GM10266 (cell line): ENCODE measurements around the gene MPZ.

Experiments used
- DNase-seq: peaks from one replicate; pipeline ENCODE4 v3.0.0; 2012; ENCODE audit errors: extremely low spot score
- CTCF ChIP-seq: IDR thresholded peaks from 2 replicates; pipeline ENCODE4 v1.5.1; 2012; ENCODE audit warnings: mild to moderate bottlenecking, low read depth; ENCODE audit not compliant: control insufficient read depth, insufficient read depth; ENCODE audit errors: missing control alignments

MPZ gene

GRCh38 chr1:161274874-161275273 is 34.9 kb downstream of the MPZ start:
- no peak for TF ChIP-seq CTCF
- no peak for DNase-seq

GRCh38 chr1:161273402-161273801 is 36.4 kb downstream of the MPZ start:
- no peak for DNase-seq
- no peak for TF ChIP-seq CTCF

- DNase-seq, result no peak
- no peak for TF ChIP-seq CTCF
These were observed 42.4 kb downstream of the MPZ start for GRCh38 chr1:161267321-161267720.

- no peak for TF ChIP-seq CTCF
- DNase-seq, result no peak
These were observed 42.9 kb downstream of the MPZ start for GRCh38 chr1:161266836-161267235.

GRCh38 chr1:161266202-161266601 is 43.6 kb downstream of the MPZ start:
- no peak for DNase-seq
- no peak for TF ChIP-seq CTCF

- DNase-seq, result no peak
- TF ChIP-seq CTCF, result no peak
These were observed 44.5 kb downstream of the MPZ start for GRCh38 chr1:161265305-161265704.

- no peak for DNase-seq
- no peak for TF ChIP-seq CTCF
These were observed 48.2 kb downstream of the MPZ start for GRCh38 chr1:161261261-161262235.
